Measurements from ENCODE around the gene TAAR2.
A peak's percentile ranks its signal among the peaks of the same experiment; 100 is the strongest.
"Not testable (repeated sequence)": the region's sequence is repeated elsewhere in the genome, so short reads cannot be mapped to it uniquely, and the experiment has no call there.

Gene TAAR2, protein sequence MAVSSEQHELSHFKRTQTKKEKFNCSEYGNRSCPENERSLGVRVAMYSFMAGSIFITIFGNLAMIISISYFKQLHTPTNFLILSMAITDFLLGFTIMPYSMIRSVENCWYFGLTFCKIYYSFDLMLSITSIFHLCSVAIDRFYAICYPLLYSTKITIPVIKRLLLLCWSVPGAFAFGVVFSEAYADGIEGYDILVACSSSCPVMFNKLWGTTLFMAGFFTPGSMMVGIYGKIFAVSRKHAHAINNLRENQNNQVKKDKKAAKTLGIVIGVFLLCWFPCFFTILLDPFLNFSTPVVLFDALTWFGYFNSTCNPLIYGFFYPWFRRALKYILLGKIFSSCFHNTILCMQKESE

GRCh38 chr6:132624175-132624574 is at the start of gene TAAR2:
TSS of gene TAAR2 (minus strand) at chr6:132624275. CDS start at chr6:132624275, 0 bp downstream.
- DNase-seq = no peak

DNA sequence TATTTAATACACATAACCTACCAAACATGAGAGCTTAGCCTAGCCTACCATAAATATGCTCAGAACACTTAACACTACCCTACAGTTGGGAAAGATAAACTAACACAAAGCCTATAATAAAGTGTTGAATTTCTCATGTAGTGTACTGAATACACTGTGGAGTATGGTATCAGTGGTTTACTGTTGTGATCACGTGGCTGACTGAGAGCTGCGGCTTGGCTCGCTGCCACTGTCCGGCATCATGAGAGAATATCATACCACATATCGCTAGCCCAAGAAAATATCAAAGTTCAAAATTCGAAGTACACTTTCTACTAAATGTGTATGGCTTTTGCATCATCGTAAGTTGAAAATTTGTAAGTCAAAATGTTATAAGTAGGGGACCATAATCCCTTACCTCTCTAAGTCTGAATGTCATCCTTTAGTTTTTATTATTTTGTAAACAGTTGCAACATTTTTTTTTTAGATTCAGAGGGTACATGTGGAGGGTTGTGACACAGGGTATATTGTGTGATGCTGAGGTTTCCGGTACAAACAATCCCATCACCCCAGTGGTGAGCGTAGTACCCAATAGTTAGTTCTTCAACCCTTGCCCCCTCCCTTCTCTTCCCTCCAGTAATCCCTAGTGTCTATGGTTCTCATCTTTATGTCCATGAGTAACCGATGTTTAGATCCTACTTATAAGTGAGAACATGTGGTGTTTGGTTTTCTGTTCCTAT is 49.5 kb upstream of the TAAR2 start:
- peak; percentile 56 for DNase-seq

DNA sequence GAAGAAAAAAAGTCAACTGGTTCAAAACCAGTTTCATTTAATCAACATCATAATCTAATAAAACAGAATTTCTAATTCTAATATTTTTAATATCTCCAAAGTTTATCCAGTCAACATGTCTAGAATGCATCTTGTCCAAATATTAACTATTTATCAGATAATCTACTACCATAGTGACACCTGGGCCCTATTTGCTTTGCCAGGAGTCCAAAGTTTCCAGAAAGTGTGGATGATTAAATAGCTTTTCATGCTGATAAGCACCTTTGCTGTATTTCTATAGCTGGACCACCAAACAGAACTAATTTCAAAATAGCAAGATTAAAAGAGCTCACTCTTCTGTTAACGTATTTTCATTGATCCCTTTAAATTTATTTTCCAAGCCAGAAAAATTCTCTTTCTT is 47.2 kb upstream of the TAAR2 start:
- DNase-seq = no peak

- DNase-seq = peak; percentile 85
Measured at GRCh38 chr6:132669690-132670291, 45.7 kb upstream of the TAAR2 start.

GRCh38 chr6:132666118-132666517 is 42.0 kb upstream of the TAAR2 start:
- DNase-seq = no peak

GRCh38 chr6:132664309-132665034 is 40.4 kb upstream of the TAAR2 start:
- no peak for DNase-seq

GRCh38 chr6:132663661-132664060 is 39.6 kb upstream of the TAAR2 start:
- DNase-seq = no peak

DNA sequence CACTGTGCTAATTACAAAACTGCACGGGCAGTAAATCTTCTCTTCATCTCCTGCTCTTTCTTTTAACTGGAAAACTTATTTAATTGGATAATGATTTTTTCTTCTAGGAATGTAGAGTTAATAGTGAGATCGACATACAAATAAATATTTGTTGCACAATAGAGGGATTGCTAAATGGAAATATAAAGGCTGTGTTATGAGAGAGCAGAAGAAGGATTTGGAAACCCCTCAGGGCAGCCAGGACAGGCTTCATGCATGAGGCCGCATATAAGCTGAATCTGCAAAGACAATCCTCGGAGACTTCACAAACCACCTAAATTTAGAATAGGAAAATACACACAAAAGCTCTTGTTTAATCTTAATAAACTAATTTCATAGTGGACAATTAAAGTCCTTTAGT is 37.8 kb upstream of the TAAR2 start:
- no peak for DNase-seq

- DNase-seq = no peak
Measured at GRCh38 chr6:132659082-132659481, 35.0 kb upstream of the TAAR2 start, which contains the start of gene TAAR1. TSS of gene TAAR1 (minus strand) at chr6:132659182. CDS start at chr6:132646003, 13,179 bp downstream.

- no peak for DNase-seq
Measured at GRCh38 chr6:132651062-132651461, 27.0 kb upstream of the TAAR2 start.

GRCh38 chr6:132650429-132650828 is 26.4 kb upstream of the TAAR2 start:
- DNase-seq = no peak

DNA sequence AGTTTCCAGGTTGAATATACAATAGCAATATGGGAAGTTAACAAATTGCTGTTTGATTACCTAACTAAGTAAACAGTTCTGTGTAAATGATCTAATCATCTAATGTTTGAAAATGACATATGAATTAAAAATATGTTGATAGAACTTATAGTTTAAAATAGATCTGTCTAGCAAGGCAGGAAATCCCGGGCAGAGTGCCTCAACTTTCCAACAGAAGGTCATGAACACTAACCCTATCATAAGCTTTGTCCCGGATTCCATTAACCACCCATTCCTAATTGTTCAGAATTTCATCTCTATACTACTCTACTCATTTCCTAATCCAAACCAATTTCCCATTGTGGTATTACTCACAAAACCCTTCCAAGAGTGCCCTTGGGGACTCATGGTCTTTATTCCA is 24.8 kb upstream of the TAAR2 start:
- no peak for DNase-seq

- DNase-seq = peak; percentile 28
Measured at GRCh38 chr6:132648356-132648755, 24.3 kb upstream of the TAAR2 start.

DNA sequence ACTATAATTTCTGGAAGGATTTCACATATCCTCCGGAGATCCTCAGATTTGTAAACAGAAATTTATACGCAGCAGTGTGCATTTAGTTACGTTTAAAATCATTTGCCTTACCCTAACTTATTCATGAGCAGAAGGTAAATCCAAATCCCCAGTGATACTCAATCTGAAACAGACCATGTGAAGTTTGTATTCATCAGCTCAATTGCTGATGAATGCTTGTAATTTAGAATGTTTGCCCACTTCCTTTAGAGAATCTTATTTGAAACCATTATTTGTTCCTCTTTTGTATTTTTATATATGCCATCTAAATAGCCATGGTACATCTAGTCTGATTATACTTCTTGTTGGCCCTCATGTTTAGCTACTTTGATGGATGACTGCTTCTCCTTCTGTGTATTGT is 19.5 kb upstream of the TAAR2 start:
- DNase-seq = no peak

GRCh38 chr6:132637135-132637534 is 13.1 kb upstream of the TAAR2 start:
- DNase-seq = not testable (repeated sequence)

GRCh38 chr6:132635906-132636305 is 11.8 kb upstream of the TAAR2 start:
- not testable (repeated sequence) for DNase-seq

DNA sequence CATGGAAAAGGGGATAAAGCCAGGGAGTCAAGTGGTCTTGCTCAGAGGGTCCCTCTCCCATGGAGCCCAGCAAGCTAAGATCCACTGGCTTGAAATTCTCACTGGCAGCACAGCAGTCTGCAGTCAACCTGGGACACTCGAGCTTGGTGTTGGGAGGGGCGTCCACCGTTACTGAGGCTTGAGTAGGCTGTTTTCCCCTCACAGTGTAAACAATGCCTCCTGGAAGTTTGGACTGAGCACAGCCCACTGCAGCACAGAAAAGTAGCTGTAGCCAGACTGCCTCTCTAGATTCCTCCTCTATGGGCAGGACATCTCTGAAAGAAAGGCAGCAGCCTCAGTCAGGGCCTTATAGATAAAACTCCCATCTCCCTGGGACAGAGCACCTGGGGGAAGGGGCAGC is 11.2 kb upstream of the TAAR2 start:
- not testable (repeated sequence) for DNase-seq

DNA sequence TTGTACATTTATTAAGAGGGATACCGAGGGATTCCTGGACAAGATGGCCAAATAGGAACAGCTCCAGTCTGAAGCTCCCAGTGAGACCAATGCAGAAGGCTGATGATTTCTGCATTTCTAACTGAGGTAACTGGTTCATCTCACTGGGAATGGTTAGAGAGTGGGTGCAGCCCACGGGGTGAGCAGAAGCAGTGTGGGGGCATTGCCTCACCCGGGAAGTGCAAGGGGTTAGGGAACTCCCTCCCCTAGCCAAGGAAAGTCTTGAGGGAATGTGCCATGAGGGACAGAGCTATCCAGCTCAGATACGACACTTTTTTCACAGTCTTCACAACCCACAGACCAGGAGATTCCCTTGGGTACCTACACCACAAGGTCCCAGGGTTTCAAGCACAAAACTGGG is 10.7 kb upstream of the TAAR2 start:
- DNase-seq = no peak

- no peak for DNase-seq
Measured at GRCh38 chr6:132633362-132633761, 9.3 kb upstream of the TAAR2 start.

GRCh38 chr6:132623106-132623845 is 799 bp downstream of the TAAR2 start:
- no peak for DNase-seq

GRCh38 chr6:132616677-132617076 is 7.4 kb downstream of the TAAR2 start:
- DNase-seq = no peak

GRCh38 chr6:132614554-132614953 is 9.5 kb downstream of the TAAR2 start:
- DNase-seq = no peak

Measured in hematopoietic multipotent progenitor cell treated with erythropoietin and hydrocortisone succinate and interleukin-3 and kit ligand, for 4 days (in vitro differentiated cells).